HL-60 (cell line): Measurements from ENCODE around the gene TBXAS1.

Experiments used
- DNase-seq, 2 experiments: peaks; one replicate each; pipeline ENCODE4 v3.0.0-alpha.2; 2010 to 2020; ENCODE audit warnings: low read depth in 1 of 2, low spot score in 1 of 2
- H3K27ac ChIP-seq: fragments of 250-450 bp; sonication (Bioruptor Pico); replicated peaks from 2 replicates; pipeline ENCODE4 v1.5.1; 2020; ENCODE audit warnings: mild to moderate bottlenecking, moderate library complexity
- H3K27me3 ChIP-seq: fragments of 250-450 bp; sonication (Bioruptor Pico); 2 replicates; pipeline ENCODE4 v1.5.1; 2021; ENCODE audit warnings: mild to moderate bottlenecking, moderate library complexity; ENCODE audit not compliant: insufficient read depth, poor library complexity, severe bottlenecking
- H3K4me3 ChIP-seq: replicated peaks from 2 replicates; pipeline ENCODE4 v1.5.1; 2011; ENCODE audit warnings: mild to moderate bottlenecking, control low read depth, low read length; ENCODE audit not compliant: insufficient read depth
- CTCF ChIP-seq: IDR thresholded peaks from one replicate; pipeline ENCODE4 v1.5.1; 2011; ENCODE audit warnings: low read length, control low read depth, inconsistent platforms; ENCODE audit not compliant: insufficient read depth
- GABPA ChIP-seq: IDR thresholded peaks from 2 replicates; pipeline ENCODE4 v1.6.1; 2012; ENCODE audit warnings: low read depth
- POLR2AphosphoS5 ChIP-seq: IDR thresholded peaks from 2 replicates; pipeline ENCODE4 v1.6.1; 2012; ENCODE audit warnings: low read depth
- REST ChIP-seq: IDR thresholded peaks from 2 replicates; pipeline ENCODE4 v1.6.1; 2012; ENCODE audit warnings: low read depth; ENCODE audit not compliant: insufficient replicate concordance
- SPI1 ChIP-seq: IDR thresholded peaks from 2 replicates; pipeline ENCODE4 v1.6.1; 2012; ENCODE audit warnings: low read depth, mild to moderate bottlenecking, borderline replicate concordance

Gene TBXAS1

GRCh38 chr7:139874302-139874629 lies 45.2 kb downstream of the TBXAS1 start:
- Histone ChIP-seq H3K27me3 (no peaks in the 10 kb centered on the region), H3K27ac (no peak overlapping the region)
- TF ChIP-seq REST (no peak), POLR2AphosphoS5 (no peak), GABPA (no peak), CTCF (no peak), SPI1 (no peak)

DNA sequence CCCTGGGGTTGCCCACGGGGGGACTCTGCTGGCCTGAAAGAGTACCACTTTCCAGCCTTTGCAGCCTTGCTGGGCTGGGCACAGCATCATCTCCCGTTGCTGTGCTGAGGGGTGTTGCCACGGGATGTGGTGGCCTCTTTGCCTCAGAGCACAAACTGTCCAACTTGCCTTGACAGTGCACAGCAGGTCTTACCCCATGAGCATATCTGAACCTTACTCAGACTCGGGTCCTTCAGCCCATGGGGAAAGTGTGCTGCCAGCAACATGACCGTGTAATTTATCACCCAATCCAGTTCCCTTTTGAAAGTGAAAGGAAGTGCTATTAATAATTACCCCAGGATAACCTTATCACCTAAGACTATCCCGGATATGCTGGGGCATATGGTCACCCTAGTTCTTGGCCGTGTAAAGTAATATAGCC lies 46.8 kb downstream of the TBXAS1 start:
- Histone ChIP-seq H3K27me3 (no peaks in the 10 kb centered on the region), H3K4me3 (no peak overlapping the region), H3K27ac (no peak overlapping the region)
- DNase-seq: no peak
- TF ChIP-seq CTCF (no peak), SPI1 (no peak), GABPA (no peak), POLR2AphosphoS5 (no peak), REST (no peak)

More at GRCh38 chr7:139874302-139874629, 45.2 kb downstream of the TBXAS1 start:
- no peak overlapping the region for H3K4me3 ChIP-seq
- DNase-seq: no peak

DNA sequence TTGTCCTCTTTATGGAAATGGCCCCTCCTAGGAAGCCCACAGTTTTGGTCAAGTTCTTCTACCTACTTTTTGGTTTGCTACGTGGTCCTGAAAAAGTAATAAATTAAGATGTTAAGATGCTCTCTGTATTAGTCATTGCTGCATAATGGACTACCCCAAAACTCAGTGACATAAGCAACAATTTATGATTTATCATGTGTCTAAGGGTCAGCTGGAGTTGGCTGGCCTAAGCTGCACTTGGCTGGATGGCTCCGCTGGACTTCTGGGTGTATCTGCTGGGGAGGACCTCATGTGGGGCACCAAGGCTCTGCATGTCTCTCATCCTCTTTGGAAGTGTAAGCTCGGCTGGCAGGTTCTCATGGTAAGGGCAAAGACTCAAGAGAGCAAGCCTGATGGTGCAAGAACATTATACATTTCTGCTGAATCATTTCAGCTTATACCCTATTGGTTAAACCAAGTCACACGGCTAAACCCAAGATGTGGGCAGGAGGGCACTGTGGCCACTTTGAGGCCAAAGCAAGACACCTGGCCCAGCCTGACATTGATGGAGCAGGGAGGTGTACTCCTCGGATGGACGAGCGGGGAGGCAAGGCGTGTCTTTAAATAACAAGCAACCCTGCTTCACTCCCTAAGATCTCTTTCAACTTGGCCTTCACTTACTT lies 47.7 kb downstream of the TBXAS1 start:
- no peak overlapping the region for H3K4me3 ChIP-seq
- no peak for TF ChIP-seq CTCF
- no peak for TF ChIP-seq POLR2AphosphoS5
- no peak for TF ChIP-seq REST
- TF ChIP-seq GABPA: no peak
- TF ChIP-seq SPI1: no peak
- no peaks in the 10 kb centered on the region for H3K27me3 ChIP-seq
- H3K27ac ChIP-seq: no peak overlapping the region
- no peak for DNase-seq
